GM03348 (cell line): ENCODE data around the gene MEG3.

ENCODE experiments used
- DNase-seq: peaks from one replicate; pipeline ENCODE4 v3.0.0; 2012; ENCODE audit warnings: low spot score

MEG3 gene

DNA sequence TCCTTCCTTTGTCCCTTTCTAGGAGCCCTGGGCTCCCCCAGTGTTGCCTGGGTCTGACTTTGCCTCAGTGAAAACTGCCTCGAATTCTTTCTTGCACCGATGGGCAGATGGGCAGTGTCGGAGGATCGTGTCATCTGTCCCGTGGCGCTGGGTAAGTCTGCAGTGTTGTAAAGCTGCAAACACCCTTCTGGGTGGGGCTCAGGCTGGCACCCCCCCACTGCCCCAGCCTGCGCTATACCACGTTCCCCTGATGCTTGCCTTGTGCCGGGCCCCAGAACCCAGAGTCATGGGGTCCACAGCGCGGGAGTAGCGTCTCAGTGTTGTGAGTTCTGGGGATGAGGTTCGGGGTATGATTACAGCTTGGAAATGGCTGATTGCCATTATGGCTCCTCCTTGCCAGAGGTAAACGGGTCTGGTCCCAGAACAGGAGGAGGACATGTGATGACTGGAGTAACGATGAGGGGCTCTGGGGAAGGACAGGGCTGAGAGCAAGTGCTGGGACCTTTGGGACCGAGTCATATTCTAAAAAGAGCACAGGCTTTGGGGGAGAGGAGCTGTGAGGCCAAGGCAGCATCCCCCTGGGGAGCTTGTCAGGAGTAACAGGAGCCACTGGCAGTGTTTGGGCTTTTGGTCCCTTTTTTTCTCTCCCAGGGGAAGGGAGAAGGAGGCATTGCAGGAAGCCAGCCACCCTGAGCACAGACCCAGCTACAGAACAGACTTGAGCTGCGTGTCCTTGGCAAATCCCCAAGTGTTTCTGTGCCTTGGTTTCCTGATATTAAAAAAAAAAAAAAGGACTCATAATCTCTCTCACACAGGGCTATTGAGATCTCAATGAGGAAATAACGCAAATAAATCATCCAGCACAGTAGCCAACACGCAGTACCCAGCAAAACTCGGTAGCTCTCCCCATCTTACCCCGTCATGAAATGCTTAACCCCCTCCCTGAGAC, 73.3 kb downstream of the MEG3 start:
- no peak for DNase-seq

DNA sequence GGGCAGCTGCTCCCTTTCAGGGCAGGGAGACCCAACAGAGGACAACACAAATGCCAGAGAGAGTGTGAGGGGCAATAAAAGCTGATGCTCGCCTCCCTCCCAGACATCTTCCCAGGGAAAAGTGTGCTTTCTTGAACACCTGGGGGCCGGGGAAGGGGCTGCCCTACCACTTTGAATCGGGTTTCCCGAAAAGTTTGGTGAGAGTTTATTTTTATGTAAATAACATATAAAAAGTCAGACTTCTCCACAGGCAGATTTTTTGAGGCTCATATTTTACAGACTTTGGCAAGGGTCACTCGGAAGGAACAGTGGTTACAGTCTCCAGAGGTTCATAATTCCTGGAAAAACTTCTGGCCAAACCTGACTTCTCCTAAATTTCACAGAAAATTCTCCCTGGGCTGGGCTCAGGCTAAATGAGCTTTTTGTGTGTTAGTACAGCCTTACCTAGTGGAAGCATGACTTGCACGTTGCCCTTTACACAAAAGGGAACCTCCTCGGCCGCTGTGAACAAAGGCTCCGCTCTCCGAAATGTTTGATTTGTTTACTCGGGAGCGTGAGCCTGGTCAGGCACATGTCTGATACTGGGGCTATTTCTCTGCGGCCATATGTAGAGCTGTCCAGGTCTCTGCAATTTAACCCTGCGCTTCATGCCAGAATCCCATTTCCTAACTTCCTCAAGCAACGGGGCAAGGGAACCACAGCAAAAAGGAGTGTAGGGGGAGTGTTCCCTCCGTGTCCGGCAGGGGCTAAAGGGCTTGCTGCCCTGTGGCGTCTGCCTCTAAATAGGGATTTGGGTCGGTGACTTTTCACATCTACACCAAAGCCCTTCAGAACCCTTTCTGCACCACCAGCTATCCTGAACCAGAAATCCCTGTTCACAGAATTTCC, 74.2 kb downstream of the MEG3 start:
- DNase-seq: no peak

DNA sequence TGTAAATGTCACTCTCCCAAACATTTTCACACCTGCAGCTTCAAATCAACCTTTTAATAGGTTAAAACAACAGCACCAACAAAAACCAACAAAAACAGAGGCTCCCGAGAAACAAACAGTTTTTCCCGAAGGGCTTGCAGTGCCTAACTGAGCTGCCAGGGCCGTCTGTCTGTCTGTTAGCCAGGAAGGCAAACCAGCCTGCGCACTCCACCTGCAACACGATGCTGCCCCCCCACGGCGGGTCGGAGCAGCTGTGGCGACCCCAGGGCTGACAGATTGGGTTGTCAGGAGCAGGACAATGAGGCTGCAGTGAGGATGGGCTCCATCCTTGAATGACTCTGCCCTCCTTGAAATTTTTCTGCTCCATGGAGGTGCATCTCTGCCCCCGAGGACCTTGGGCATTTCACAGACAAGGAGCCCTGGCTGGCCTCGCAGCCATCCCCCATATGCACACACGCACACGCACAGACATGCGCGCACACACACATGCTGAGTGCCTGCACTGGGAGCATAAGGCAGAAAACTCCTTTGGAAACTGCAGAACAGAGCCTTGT, 75.0 kb downstream of the MEG3 start:
- DNase-seq: no peak

DNA sequence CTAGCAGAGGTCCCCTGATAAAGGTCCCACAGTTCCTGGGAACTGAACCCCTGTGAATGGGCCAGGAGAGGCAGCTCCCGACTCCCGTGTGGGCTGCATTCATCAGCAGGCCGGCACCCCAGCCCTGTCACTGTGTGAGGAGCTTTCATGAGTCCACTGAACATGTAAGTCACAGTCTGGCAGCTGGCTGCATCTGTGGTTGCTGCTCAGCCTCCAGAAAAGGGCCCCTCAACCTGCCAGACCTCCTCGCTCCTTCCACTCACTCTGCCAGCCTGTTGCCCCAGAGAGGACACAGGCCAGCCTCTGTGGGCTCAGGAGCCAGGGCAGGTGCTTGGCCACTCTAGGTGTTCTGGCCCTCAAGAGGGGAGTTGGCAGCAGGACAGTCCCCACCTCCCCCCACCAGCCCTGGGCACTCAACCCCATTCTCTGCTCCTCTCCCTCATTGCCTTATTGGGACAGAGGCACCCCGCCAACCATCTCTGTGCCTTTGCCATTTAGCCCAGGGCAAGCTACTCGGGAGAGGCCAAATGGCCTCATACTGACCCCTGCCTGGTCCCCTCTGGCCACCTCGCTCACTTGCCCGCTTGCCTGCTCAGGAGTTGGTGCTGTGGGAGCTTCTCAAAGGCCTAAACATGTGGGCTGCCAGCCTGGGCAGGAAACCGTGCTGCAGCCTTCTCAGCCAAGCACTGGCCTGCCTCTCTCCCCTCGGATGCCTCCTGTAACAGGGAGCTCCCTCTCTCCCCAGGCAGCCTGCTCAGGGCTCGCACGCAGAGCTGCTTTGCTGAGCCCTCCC, 75.7 kb downstream of the MEG3 start:
- no peak for DNase-seq

DNA sequence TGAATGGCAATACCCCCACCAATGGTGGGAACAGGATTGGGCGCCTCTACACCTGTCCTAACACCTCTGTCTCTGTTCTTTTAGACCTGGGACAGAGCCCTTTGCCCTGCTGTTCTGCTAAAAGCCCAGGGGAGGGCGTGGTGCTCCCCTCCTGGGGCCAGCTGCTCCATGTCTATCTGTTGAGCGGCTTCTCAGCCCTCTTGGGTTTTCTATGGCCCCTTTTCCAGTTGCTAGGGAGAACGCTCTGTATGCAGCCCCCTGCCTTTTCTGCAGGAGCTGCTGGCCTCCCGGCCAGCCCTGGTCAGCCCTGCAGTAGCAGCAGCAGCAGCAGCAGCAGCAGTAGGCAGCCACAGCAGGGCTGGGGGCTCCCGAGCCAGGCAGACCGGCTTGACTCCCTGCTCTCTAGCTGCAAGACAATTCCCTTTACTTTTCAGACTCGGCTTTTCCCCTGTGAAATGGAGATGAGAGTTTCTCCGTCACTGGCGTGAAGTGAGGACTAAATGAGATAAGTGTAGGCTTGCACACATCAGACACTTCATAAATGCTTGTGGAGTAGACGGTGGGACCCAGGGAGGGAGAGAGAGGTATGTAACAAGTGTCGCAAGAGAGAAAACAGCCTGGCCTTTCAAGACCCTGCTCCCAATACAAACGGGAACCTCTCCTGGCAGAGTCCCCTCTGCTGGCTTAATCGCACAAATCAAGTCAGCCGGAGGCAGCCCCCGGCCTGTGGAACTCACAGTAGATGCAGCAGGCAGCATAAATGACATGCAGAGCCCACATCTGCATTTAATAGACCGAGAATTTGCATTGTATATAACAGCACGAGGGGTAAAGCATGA, 76.6 kb downstream of the MEG3 start:
- no peak for DNase-seq

DNA sequence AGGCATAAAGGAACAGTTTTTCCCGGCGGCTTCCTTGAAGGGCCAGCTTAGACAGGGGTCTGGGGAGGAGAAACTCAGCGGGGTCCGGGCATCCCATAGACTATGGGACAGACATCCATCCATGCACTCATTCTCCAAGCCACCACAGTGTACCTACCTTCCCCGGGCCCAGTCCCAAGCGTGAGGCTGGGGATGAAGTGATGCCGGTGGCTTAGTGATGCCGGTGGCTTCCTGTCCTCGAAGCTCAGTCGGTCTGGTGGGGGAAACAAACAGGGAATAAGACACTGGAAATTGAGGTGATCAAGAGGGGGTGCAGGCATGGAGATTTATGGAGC, 77.2 kb downstream of the MEG3 start:
- DNase-seq: no peak

DNA sequence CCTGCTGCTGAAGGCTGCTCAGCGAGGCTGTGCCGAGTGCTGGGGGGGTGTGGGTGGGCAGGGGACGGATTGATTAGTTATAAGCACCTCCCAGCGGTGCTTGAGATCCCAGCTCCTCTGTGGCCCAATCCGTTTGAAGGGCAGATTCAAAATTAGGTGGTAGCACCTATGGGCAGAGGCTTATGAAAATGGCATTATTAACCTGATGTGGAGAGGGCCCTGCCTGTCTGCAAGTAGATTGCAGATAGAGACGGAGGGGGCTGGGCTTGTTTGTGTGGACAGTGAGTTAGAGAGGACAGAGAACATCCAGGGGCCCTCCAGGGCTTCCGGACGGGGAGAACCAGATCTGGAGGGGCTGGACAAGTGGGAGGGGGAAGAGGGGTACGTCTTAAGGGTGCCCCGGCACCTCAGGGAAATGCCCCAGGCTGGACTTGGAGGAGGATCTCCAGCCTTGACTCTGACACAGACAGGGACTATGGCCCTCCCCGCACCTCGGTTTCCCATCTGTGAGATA, 77.8 kb downstream of the MEG3 start, which contains the start of gene RTL1:
TSS of gene RTL1 (minus strand) at position 51 of the 514 bp plus-strand sequence. CDS start 18,934 bp downstream, outside the sequence.
- no peak for DNase-seq

DNA sequence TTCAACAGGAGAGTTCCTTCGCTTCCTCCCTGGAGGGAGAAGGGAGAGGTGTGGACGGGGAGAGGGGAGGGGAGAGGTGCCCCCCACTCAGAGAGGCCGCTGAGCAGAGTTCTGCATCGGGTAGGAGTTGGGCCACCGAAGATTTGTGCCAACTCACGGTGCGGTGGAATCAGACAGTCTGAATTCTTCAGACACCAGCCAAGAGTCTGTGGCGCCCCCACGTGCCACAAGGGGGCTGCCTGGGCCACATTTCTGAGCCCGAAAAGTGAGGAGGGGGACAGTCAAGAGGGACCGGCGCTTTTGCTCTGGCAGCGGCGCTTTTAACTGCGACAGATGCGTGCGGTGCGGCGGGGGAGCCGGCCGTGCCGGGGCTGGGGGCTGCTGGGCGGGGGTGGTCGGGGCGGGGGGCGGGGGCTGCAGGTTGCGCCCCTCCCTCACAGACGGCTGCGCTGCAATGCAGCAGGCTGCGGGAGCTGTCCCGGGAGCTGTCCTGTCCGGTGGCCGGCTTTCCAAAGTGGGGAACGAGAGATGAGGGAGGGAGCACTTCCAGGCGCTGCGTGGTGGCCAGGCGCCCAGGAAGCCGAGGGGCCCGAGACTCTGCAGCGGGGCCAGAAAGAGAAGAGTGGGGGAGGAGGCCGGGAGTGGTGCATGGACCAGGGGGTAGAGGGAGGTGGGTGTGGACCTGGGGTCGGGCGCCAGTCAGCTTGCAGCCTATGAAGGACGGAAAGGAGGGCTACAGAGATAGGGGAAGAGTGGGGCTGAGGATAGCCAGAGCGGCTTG, 78.6 kb downstream of the MEG3 start:
- DNase-seq: no peak

DNA sequence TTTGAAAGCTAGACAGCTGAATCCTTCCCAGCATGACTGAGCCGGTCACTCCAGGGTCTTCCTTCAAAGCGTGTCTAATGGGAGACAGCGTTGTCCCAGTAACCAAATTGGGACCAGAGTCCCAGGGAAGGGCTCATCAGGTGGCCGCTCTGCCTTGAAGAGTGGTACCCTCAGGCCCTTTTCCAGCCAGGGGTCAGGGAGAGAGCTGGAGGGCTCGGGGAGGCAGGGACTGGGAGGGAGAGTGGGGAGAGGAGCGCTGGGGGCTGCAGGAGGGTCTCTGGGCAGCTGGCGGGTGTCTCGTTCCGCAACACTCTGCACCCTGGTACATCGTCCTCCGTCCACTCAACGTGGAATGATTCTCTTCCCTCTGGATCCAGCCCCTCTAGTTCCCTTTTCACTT, 79.2 kb downstream of the MEG3 start:
- DNase-seq: no peak

DNA sequence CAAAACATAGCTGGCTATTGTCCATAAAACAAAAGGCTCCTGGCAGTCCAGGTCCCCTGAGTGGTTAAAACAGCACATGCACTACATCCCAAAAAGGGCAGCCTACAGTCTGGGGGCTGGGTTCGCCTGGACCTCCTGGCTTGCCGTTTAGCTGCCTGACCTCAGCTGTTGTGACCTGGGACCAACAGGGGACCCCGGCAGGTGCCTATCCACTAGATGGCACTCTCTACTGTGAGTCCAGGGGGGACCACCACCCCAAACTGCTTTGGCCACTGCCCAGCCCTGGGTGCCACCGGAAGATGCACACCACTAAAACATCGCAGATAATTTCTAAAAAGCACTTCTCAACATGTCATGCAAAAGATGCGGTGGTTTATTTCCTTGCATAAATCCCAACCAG, 80.5 kb downstream of the MEG3 start:
- no peak for DNase-seq

DNA sequence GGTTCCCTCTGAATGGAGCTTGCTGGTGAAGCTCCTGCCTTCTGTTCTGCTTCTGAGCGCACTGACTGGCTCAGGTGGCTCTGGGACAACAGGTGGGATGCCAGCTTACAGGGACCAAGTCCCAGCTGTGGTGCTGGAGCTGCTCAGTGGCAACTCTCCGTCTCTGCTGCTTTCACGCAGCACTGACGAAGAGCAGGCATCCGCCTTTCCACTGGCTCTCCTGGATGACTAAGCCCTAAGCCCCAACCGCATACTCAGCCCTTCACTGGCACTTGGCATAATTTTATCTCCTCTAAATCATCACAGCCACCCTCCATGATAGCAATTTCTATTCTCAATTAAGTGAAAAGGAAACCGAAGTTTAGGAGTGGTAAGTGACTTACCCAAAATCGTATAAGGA, 81.3 kb downstream of the MEG3 start:
- no peak for DNase-seq

DNA sequence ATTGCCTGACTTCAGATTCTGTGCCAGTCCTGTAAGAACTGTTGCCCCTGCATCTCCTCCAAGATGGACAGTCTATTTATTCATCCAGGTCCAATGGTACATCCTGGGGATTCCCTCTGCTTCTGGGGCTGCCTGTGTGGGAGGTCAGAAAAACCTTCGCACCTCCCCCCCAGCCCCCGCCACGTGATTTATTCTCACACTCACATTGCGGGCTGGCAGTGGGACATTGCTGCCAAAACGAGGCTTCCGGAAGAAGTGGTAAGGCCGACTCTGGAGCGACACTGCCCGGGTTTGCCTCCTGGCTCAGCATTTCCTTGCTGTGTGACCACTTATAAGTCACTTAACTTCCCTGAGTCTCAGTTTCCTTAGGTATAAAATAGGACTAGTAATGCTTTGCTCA, 83.5 kb downstream of the MEG3 start:
- no peak for DNase-seq
